NK-92 treated with Interleukin-12 subunit alpha and Interleukin-12 subunit beta, amount 100 ng/mL, for 24 hours (cell line): ENCODE results near the gene GDI1.

Experiments used
- DNase-seq: peaks from one replicate; lab custom pipeline; 2025; lab: John Stamatoyannopoulos, UW

The GDI1 gene

GRCh38 chrX:154437971-154438893, 1.3 kb downstream of the GDI1 start:
- DNase-seq: no peak

GRCh38 chrX:154439841-154440240, 2.9 kb downstream of the GDI1 start:
- DNase-seq: no peak

- no peak for DNase-seq
Measured at GRCh38 chrX:154440623-154441357, 3.8 kb downstream of the GDI1 start.

GRCh38 chrX:154441564-154441963, 4.6 kb downstream of the GDI1 start:
- no peak for DNase-seq

GRCh38 chrX:154441984-154442707, 5.2 kb downstream of the GDI1 start:
- DNase-seq: no peak

- no peak for DNase-seq
Measured at GRCh38 chrX:154443479-154443910, 6.5 kb downstream of the GDI1 start.

- DNase-seq: peak; percentile 53
Measured at GRCh38 chrX:154443992-154444754, 7.2 kb downstream of the GDI1 start, which contains the start of gene FAM50A. Gene FAM50A (plus strand): TSS chrX:154444141. CDS start chrX:154444236, 95 bp downstream.

- DNase-seq: no peak
Measured at GRCh38 chrX:154444755-154445246, 7.8 kb downstream of the GDI1 start.

GRCh38 chrX:154445776-154446175, 8.8 kb downstream of the GDI1 start:
- DNase-seq: no peak

GRCh38 chrX:154446430-154446829, 9.5 kb downstream of the GDI1 start:
- DNase-seq: no peak

GRCh38 chrX:154448484-154448883, 11.5 kb downstream of the GDI1 start:
- DNase-seq: no peak

- no peak for DNase-seq
Measured at GRCh38 chrX:154449618-154450017, 12.7 kb downstream of the GDI1 start.

GRCh38 chrX:154450312-154450711, 13.4 kb downstream of the GDI1 start:
- no peak for DNase-seq

- DNase-seq: no peak
Measured at GRCh38 chrX:154452823-154453222, 15.9 kb downstream of the GDI1 start.

- DNase-seq: peak; percentile 41
Measured at GRCh38 chrX:154457491-154458115, 20.6 kb downstream of the GDI1 start.

GRCh38 chrX:154458116-154458953, 21.4 kb downstream of the GDI1 start, which contains the start of gene PLXNA3:
Gene PLXNA3 (plus strand): TSS chrX:154458281. CDS start chrX:154460184, 1,903 bp downstream.
- DNase-seq: peak; percentile 41

GRCh38 chrX:154458954-154459778, 22.2 kb downstream of the GDI1 start:
- DNase-seq: no peak

GRCh38 chrX:154459832-154460231, 22.9 kb downstream of the GDI1 start:
- no peak for DNase-seq

- DNase-seq: no peak
Measured at GRCh38 chrX:154460326-154460725, 23.4 kb downstream of the GDI1 start.
